Peyer's patch (tissue), 4 donors: ENCODE data around the gene PLAU. TPM values are rescaled to one million over a fixed set of nuclear protein-coding genes. Genes with fewer than 3 reads are reported as not detected.
"Not testable (repeated sequence)": the region's sequence is repeated elsewhere in the genome, so short reads cannot be mapped to it uniquely, and the experiment has no call there.

Source experiments
- DNase-seq, 3 donors: peaks; one replicate each; pipeline ENCODE4 v3.0.0-alpha.2; 2017 to 2019
- H3K27ac ChIP-seq, 4 donors: fragments of 200-600 bp; sonication (generic); one replicate each; pipeline ENCODE4 v1.5.1; 2016 to 2019
- H3K27me3 ChIP-seq, 2 donors: fragments of 200-600 bp; sonication (generic); one replicate each; pipeline ENCODE4 v1.5.1; 2019
- H3K36me3 ChIP-seq, 3 donors: fragments of 200-600 bp; sonication (generic); one replicate each; pipeline ENCODE4 v1.5.1; 2016 to 2019
- H3K4me1 ChIP-seq, 4 donors: fragments of 200-600 bp; sonication (generic); one replicate each; pipeline ENCODE4 v1.5.1; 2016 to 2019
- H3K4me3 ChIP-seq, 4 donors: fragments of 200-600 bp; sonication (generic); 1 replicate in 3 of 4; 2 replicates in 1 of 4; pipeline ENCODE4 v1.5.1; 2016 to 2019; ENCODE audit warnings: mild to moderate bottlenecking in 1 of 4
- H3K9me3 ChIP-seq, 4 donors: fragments of 200-600 bp; sonication (generic); one replicate each; pipeline ENCODE4 v1.5.1; 2016 to 2019; ENCODE audit warnings: mild to moderate bottlenecking in 1 of 4
- CTCF ChIP-seq, 6 experiments: fragments of 450-650 bp in 4 of 6; fragments of 200-600 bp in 2 of 6; sonication (generic) in 1 of 6; IDR thresholded peaks; one replicate each; pipeline ENCODE4 v1.5.1; 2017 to 2019; ENCODE audit warnings: antibody characterized with exemption in 6 of 6, mild to moderate bottlenecking in 3 of 6, moderate library complexity in 1 of 6
- POLR2A ChIP-seq, 2 donors: fragments of 450-650 bp; IDR thresholded peaks; one replicate each; pipeline ENCODE4 v1.5.1; 2017; ENCODE audit warnings: antibody characterized with exemption in 2 of 2, mild to moderate bottlenecking in 2 of 2, moderate library complexity in 2 of 2
- total RNA-seq, 4 donors: library from RNA; depleted of rRNA; stranded (reverse); fragments of >200 nt; gene quantifications; one replicate each; pipeline ENCODE4 v1.1.0, GENCODE V29; 2016

The PLAU gene
- total RNA-seq, 4 donors from 2014 or later, result 0.53 to 6.6 (median 2.7) TPM

DNA sequence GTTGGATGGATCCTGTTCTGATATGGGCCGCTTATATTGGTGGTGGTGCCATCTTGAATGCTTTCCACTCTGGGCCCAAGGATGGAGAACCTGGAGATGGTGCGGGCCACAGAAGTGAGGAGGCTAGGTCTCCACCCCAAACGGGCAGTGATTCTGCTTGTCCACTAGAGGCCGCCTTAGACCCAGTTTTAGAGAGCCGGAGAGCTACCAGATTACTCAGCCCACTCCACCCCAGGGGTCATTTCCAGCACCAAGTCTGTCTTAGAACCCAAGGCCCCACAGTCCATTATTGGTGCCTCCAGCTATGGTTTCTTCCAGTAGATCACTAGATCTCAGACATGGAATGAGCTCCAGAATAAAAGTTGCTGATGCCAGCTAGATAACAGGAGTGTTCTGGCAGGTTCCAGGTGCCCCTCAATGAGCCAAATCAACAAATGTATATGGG is 24.8 kb upstream of the PLAU start:
- no peaks in the 10 kb centered on the region for H3K9me3 ChIP-seq
- H3K27me3 ChIP-seq, result no peaks in the 10 kb centered on the region

GRCh38 chr10:73886661-73887293 is 24.2 kb upstream of the PLAU start:
- Histone ChIP-seq H3K4me1 (peaks cover 0 to 32% (median 7%) of the 10 kb centered on the region in 4 donors), H3K4me3 (no peak overlapping the region), H3K27ac (peak overlapping the region; percentile 40 to 79 (median 56)), H3K9me3 (no peaks in the 10 kb centered on the region), H3K36me3 (no peaks in the 10 kb centered on the region), H3K27me3 (no peaks in the 10 kb centered on the region)
- DNase-seq, result no peak
- TF ChIP-seq POLR2A (IDR thresholded peaks at IDR 0.05) (no peak), CTCF (IDR thresholded peaks at IDR 0.05) (no peak)

More for the DNA sequence above, 24.8 kb upstream of the PLAU start:
- no peaks in the 10 kb centered on the region for H3K36me3 ChIP-seq
- peak; percentile 82 to 91 (median 86) for TF ChIP-seq CTCF (IDR thresholded peaks at IDR 0.05)
- no peak for TF ChIP-seq POLR2A (IDR thresholded peaks at IDR 0.05)
- DNase-seq, result peak; percentile 52 to 81 (median 67)
- no peak overlapping the region for H3K4me3 ChIP-seq
- peak overlapping the region in 3 of 4 donors; percentile 29 to 79 (median 45) for H3K27ac ChIP-seq
- peaks cover 0 to 32% (median 7%) of the 10 kb centered on the region in 4 donors for H3K4me1 ChIP-seq

GRCh38 chr10:73887294-73888039 is 23.5 kb upstream of the PLAU start:
- H3K27ac ChIP-seq, result peak overlapping the region; percentile 40 to 79 (median 56)
- H3K27me3 ChIP-seq, result no peaks in the 10 kb centered on the region
- no peak overlapping the region for H3K4me3 ChIP-seq
- H3K4me1 ChIP-seq, result peaks cover 0 to 32% (median 7%) of the 10 kb centered on the region in 4 donors
- no peaks in the 10 kb centered on the region for H3K36me3 ChIP-seq
- peak in 2 of 3 donors; percentile 62 to 63 for DNase-seq
- no peaks in the 10 kb centered on the region for H3K9me3 ChIP-seq
- TF ChIP-seq POLR2A (IDR thresholded peaks at IDR 0.05) (no peak), CTCF (IDR thresholded peaks at IDR 0.05) (no peak)

DNA sequence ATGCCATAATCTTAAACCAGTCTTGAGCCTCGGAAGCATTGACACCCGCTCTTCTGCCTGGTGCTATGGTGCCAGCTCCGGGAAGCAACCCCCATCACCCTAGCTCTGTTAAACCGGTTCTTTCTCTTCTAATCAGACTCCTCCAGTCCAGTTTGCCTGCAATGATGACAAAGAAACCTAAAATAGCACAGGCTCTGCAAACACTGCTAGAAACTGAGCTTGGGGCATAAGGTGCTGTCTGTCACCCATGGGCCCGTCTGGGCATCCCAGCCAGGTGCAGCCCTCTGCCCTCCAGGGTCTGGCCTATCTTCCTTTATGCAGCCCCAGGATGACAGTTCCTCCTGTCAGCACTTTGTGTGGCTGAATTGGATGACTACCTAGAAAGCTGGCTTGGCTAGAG is 22.4 kb upstream of the PLAU start:
- TF ChIP-seq CTCF (IDR thresholded peaks at IDR 0.05) (no peak), POLR2A (IDR thresholded peaks at IDR 0.05) (no peak)
- H3K27ac ChIP-seq, result peak overlapping the region in 3 of 4 donors; percentile 26 to 79 (median 45)
- H3K36me3 ChIP-seq, result no peaks in the 10 kb centered on the region
- H3K4me3 ChIP-seq, result no peak overlapping the region
- H3K9me3 ChIP-seq, result no peaks in the 10 kb centered on the region
- peaks cover 0 to 32% (median 7%) of the 10 kb centered on the region in 4 donors for H3K4me1 ChIP-seq
- H3K27me3 ChIP-seq, result no peaks in the 10 kb centered on the region
- DNase-seq, result no peak

- Histone ChIP-seq H3K9me3 (no peaks in the 10 kb centered on the region), H3K27me3 (no peaks in the 10 kb centered on the region), H3K27ac (peak overlapping the region in 3 of 4 donors; percentile 12 to 79 (median 26)), H3K4me1 (peaks cover 0 to 32% (median 7%) of the 10 kb centered on the region in 4 donors), H3K36me3 (no peaks in the 10 kb centered on the region), H3K4me3 (no peak overlapping the region)
- no peak for TF ChIP-seq CTCF (IDR thresholded peaks at IDR 0.05)
- DNase-seq, result peak in 2 of 3 donors; percentile 43 to 74
Measured at GRCh38 chr10:73889014-73889413, 21.9 kb upstream of the PLAU start.

DNA sequence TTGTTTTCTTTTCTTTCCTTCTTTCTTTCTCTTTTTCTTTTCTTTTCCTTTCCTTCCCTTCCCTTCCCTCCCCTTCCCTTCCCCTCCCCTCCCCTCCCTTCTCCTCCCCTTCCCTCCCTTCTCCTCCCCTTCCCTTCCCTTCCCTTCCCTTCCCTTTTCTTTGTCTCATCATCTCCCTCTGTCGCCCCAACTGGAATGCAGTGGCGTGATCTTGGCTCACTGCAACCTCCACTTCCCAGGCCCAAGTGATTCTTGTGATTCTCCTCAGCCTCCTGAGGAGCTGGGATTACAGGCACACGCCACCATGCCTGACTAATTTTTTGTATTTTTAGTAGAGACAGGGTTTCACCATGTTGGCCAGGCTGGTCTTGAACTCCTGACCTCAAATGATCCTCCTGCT is 21.5 kb upstream of the PLAU start:
- not testable (repeated sequence) for H3K9me3 ChIP-seq, H3K36me3 ChIP-seq, DNase-seq, H3K27me3 ChIP-seq, H3K27ac ChIP-seq, H3K4me3 ChIP-seq
- peaks cover 0 to 32% (median 7%) of the 10 kb centered on the region in 4 donors for H3K4me1 ChIP-seq
